Spleen (tissue), 11 donors: Measurements from ENCODE around the gene BTBD2. TPM values are rescaled to one million over a fixed set of nuclear protein-coding genes. Genes with fewer than 3 reads are reported as not detected.

Experiments used
- DNase-seq: peaks from one replicate; pipeline ENCODE4 v3.0.0-alpha.2; 2020
- H3K27ac ChIP-seq, 8 donors: fragments of 200-600 bp; sonication (generic) in 7 of 8; 1 replicate in 4 of 8; 2 replicates in 4 of 8; pipeline versions ENCODE4 v1.5.0 to v1.8.0; 2016 to 2021; ENCODE audit warnings: inconsistent platforms in 4 of 8, mild to moderate bottlenecking in 4 of 8, moderate library complexity in 1 of 8
- H3K27me3 ChIP-seq, 7 donors: fragments of 200-600 bp; sonication (generic) in 6 of 7; replicated peaks in 1 of 7; 1 replicate in 4 of 7; 2 replicates in 3 of 7; pipeline versions ENCODE4 v1.5.0 to v1.8.0; 2016 to 2021; ENCODE audit warnings: inconsistent platforms in 3 of 7, mild to moderate bottlenecking in 1 of 7
- H3K36me3 ChIP-seq, 6 donors: fragments of 200-600 bp; sonication (generic) in 5 of 6; 1 replicate in 4 of 6; 2 replicates in 2 of 6; pipeline versions ENCODE4 v1.5.0 to v1.8.0; 2016 to 2021; ENCODE audit warnings: inconsistent platforms in 2 of 6
- H3K4me1 ChIP-seq, 6 donors: fragments of 200-600 bp; sonication (generic) in 5 of 6; 1 replicate in 3 of 6; 2 replicates in 3 of 6; pipeline versions ENCODE4 v1.5.0 to v1.8.0; 2016 to 2021; ENCODE audit warnings: inconsistent platforms in 3 of 6
- H3K4me3 ChIP-seq, 8 donors: fragments of 200-600 bp; sonication (generic) in 7 of 8; 1 replicate in 4 of 8; 2 replicates in 4 of 8; pipeline versions ENCODE4 v1.5.0 to v1.8.0; 2016 to 2021; ENCODE audit warnings: inconsistent platforms in 4 of 8, mild to moderate bottlenecking in 4 of 8, moderate library complexity in 2 of 8
- H3K9me3 ChIP-seq, 8 donors: fragments of 200-600 bp; sonication (generic) in 7 of 8; 1 replicate in 4 of 8; 2 replicates in 4 of 8; pipeline versions ENCODE4 v1.5.0 to v1.8.0; 2016 to 2021; ENCODE audit warnings: inconsistent platforms in 4 of 8
- POLR2A ChIP-seq, 3 donors: fragments of 450-650 bp; IDR thresholded peaks; one replicate each; pipeline ENCODE4 v1.5.1; 2017; ENCODE audit warnings: antibody characterized with exemption in 3 of 3, mild to moderate bottlenecking in 1 of 3
- POLR2AphosphoS5 ChIP-seq, 3 donors: sonication (generic); formaldehyde crosslinking; IDR thresholded peaks; one replicate each; pipeline ENCODE4 v1.5.1; 2017; ENCODE audit warnings: antibody characterized with exemption in 3 of 3
- WGBS, 5 donors: extraction: QIAGEN DNeasy Blood & Tissue Kit in 3 of 5; methylation state at CpG; one replicate each; pipeline versions ENCODE4 v1.1.5 to v1.1.7; 2013 to 2018; 5-methylcytosine and 5-hydroxymethylcytosine counted together
- intact Hi-C: fragments of 100-400 bp; cut with DNase I; formaldehyde crosslinking; loops from one replicate; pipeline ENCODE4 v1.15.0; 2023; ENCODE audit warnings: low total_unique reads
- polyA plus RNA-seq, 3 donors: library from polyadenylated mRNA; stranded (reverse); fragments of 200-250 nt; gene quantifications; one replicate each; pipeline ENCODE4 v1.2.1, GENCODE V29; 2013
- total RNA-seq, 7 donors: library from RNA; depleted of rRNA in 3 of 7; stranded (reverse); fragments of >200 nt in 3 of 7; fragmentation: NEBNext Ultra II Directional in 4 of 7; extraction: Animal tissue kit (Norgen Biotek cat#: 25700) in 4 of 7; gene quantifications; one replicate each; pipeline versions ENCODE4 v1.1.0 to v1.2.1, GENCODE V29; 2016 to 2021
- TF ChIP-seq, protein P1 (sequence below), 11 experiments: fragments of 200-600 bp in 7 of 11; fragments of 450-650 bp in 4 of 11; sonication (generic) in 4 of 11; IDR thresholded peaks in 8 of 11; conservative IDR thresholded peaks in 3 of 11; 1 replicate in 7 of 11; 2 replicates in 4 of 11; pipeline versions ENCODE4 v1.4.0 to v1.8.0; 2016 to 2021; ENCODE audit warnings: antibody characterized with exemption in 11 of 11, inconsistent platforms in 4 of 11, mild to moderate bottlenecking in 1 of 11
- donor health status: healthy with polysubstance abuse.
- donor health status: DM: no; HTN: no; CAD: no; lungs with moderate emphysema.
- donor health status: DM: no; HTN: no; CAD: no.
- donor health status: Bipolar disorder and iron deficiency.
- donor health status: healthy.
- donor health status: DM: no; HTN: no; CAD: no.
- donor health status: DM: yes; HTN: yes; CAD: no.

BTBD2 gene
- total and polyA plus RNA-seq, 10 donors, result 29.1 to 77.1 (median 57.1) TPM

DNA sequence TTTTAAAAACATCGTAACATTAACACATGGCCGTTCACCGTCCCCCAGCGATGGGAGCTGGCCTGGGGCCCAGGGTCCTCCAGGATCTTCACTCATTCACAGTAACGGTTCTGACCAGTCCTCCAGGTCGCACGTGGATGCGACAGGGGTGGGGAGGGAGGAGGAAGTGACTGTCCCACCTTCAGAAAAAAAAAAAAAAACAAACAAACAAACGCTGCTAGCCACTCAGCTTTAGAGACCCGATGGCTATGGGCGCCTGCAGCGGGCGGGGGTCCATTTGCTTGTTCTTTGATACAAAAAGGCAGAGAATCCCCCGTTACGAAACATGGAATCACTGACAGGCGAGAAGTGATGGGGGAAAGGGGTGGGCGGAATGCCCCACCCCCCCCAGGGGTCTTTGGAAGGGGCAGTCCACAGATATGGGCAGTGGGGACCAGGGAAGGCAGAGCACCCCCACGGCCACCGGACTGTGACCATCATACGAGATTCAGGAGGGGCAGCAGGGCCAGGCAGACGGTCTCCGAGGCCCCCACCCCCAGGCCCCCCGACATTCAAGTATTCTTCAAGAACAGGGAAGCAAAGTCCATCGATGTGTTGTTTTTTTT is 22.2 kb upstream of the BTBD2 start:
- peaks cover 4 to 13% (median 9%) of the 10 kb centered on the region in 8 donors for H3K9me3 ChIP-seq
- peak in 2 of 3 donors; percentile 3 to 21 for TF ChIP-seq POLR2AphosphoS5 (IDR thresholded peaks at IDR 0.05)
- TF ChIP-seq, protein P1, sequence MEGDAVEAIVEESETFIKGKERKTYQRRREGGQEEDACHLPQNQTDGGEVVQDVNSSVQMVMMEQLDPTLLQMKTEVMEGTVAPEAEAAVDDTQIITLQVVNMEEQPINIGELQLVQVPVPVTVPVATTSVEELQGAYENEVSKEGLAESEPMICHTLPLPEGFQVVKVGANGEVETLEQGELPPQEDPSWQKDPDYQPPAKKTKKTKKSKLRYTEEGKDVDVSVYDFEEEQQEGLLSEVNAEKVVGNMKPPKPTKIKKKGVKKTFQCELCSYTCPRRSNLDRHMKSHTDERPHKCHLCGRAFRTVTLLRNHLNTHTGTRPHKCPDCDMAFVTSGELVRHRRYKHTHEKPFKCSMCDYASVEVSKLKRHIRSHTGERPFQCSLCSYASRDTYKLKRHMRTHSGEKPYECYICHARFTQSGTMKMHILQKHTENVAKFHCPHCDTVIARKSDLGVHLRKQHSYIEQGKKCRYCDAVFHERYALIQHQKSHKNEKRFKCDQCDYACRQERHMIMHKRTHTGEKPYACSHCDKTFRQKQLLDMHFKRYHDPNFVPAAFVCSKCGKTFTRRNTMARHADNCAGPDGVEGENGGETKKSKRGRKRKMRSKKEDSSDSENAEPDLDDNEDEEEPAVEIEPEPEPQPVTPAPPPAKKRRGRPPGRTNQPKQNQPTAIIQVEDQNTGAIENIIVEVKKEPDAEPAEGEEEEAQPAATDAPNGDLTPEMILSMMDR (IDR thresholded peaks at IDR 0.05 in 8 of 11, conservative IDR thresholded peaks at IDR 0.05 in 3 of 11), result no peak
- no peak for TF ChIP-seq POLR2A (IDR thresholded peaks at IDR 0.05)
- peaks cover 35 to 89% (median 73%) of the 10 kb centered on the region in 6 donors for H3K4me1 ChIP-seq
- peaks cover 0 to 55% (median 44%) of the 10 kb centered on the region in 6 donors for H3K36me3 ChIP-seq
- peak overlapping the region in 5 of 8 donors; percentile 48 to 100 (median 98) for H3K27ac ChIP-seq
- intact Hi-C loops, result no loop called here
- H3K27me3 ChIP-seq, result no peaks in the 10 kb centered on the region
- WGBS, 5 donors, result 73 to 84% (median 81%) methylated on average over 22 to 24 of the region's 24 CpGs
- no peak overlapping the region for H3K4me3 ChIP-seq
- peak; percentile 68 for DNase-seq

DNA sequence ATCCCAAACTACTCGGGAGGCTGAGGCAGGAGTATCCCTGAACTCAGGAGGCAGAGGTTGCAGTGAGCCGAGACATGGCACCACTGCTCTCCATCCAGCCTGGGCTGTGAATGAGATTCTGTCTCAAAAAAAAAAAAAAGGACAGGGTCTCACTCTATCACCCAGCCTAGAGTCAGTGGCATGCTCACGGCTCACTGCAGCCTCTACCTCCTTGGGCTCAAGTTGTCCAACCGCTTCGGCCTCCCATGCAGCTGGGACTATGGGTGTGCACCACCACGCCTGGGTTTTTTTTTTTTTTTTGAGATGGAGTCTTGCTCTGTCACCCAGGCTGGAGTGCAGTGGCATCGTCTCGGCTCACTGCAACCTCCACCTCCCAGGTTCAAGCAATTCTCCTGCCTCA is 20.9 kb upstream of the BTBD2 start:
- H3K4me1 ChIP-seq, result peaks cover 39 to 89% (median 73%) of the 10 kb centered on the region in 6 donors

DNA sequence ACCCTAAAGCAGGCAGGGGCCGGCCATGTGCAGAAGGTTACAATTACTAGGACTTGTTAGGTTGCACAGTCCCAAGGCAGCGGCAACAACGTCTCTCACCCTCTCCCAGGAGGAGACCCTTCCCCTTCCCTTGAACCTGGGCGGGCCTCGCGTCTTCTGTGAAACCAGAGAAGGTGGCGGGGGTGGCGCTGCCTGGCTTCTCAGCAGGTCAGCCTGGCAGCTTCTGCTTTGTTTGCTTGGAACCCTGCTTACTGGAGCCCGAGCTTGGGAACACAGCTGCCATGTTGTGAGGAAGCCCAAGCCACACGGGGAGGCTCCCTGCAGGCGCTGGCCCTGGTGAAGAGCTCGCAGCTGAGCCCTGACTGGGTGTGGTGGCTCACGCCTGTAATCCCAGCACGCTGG is 20.1 kb upstream of the BTBD2 start:
- Histone ChIP-seq H3K27ac (peak overlapping the region in 4 of 8 donors; percentile 36 to 91 (median 66)), H3K9me3 (peaks cover 4 to 13% (median 9%) of the 10 kb centered on the region in 8 donors), H3K4me1 (peaks cover 32 to 89% (median 69%) of the 10 kb centered on the region in 6 donors), H3K4me3 (no peak overlapping the region), H3K36me3 (peaks cover 0 to 33% (median 29%) of the 10 kb centered on the region in 6 donors), H3K27me3 (no peaks in the 10 kb centered on the region)
- peak; percentile 77 for DNase-seq
- no peak for TF ChIP-seq POLR2A (IDR thresholded peaks at IDR 0.05)
- TF ChIP-seq, protein P1 (IDR thresholded peaks at IDR 0.05 in 8 of 11, conservative IDR thresholded peaks at IDR 0.05 in 3 of 11), result no peak
- peak in 1 of 3 donors; percentile 3 for TF ChIP-seq POLR2AphosphoS5 (IDR thresholded peaks at IDR 0.05)
- 83 to 89% (median 88%) methylated on average over 9 to 14 of the region's 14 CpGs for WGBS, 5 donors
- intact Hi-C loops, result no loop called here

More for the DNA sequence above, 20.9 kb upstream of the BTBD2 start:
- intact Hi-C loops, result no loop called here
- H3K4me3 ChIP-seq, result no peak overlapping the region
- TF ChIP-seq, protein P1 (IDR thresholded peaks at IDR 0.05 in 8 of 11, conservative IDR thresholded peaks at IDR 0.05 in 3 of 11), result no peak
- TF ChIP-seq POLR2AphosphoS5 (IDR thresholded peaks at IDR 0.05) (peak in 1 of 3 donors; percentile 29), POLR2A (IDR thresholded peaks at IDR 0.05) (no peak)
- WGBS, 5 donors, result 90 to 96% (median 95%) methylated on average over 8 of the region's 8 CpGs
- H3K27me3 ChIP-seq, result no peaks in the 10 kb centered on the region
- H3K27ac ChIP-seq, result peak overlapping the region in 1 of 8 donors; percentile 100
- H3K9me3 ChIP-seq, result peaks cover 4 to 13% (median 9%) of the 10 kb centered on the region in 8 donors
- DNase-seq, result no peak
- H3K36me3 ChIP-seq, result peaks cover 0 to 42% (median 38%) of the 10 kb centered on the region in 6 donors
